ENCODE results near the gene ABHD15. TPM values are rescaled to one million over a fixed set of nuclear protein-coding genes. Genes with fewer than 3 reads are reported as not detected.
A peak's percentile ranks its signal among the peaks of the same experiment; 100 is the strongest.

ABHD15 gene
- total RNA-seq, 1 experiment from 2014 or later = 12.9 TPM

DNA sequence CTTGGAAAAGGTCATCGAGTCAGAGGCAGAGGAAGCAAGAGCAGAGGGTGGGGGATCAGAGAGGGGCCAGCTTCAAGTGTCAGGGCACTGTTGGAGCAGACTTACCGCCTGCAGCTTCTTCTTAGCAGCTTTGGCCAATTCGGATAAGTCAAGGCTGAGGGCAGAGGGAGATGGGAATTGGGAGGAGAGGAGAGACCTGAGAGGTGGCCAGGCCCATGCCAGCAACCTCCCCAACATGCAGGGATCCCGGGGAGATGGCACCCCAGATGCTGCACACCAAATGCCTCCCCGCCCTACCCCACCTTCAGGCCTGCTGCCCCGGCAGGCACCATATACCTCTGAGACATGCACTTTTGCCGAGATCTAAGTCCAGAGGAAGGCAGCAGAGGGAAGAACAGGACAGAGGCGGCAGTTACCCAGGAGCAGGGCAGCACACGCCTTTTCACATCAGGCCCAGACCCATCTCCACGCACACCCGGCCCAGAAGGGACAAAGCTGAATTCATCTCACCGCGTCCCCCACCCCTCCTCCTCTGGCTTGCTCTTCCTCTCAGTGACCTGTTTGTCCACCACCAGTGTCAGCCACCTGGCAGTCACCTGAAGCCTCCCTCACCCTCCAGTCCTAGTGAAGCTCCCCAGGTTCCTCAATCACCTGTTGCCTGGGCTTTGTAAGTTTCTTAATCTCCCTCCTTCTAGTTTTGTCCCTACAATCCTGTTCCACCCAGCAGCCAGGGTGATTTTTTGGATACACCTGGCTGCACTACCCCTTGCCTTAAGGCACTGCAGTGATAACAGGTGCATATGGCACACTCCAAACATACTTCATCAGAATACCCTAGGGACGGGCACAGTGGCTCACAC is 12.0 kb upstream of the ABHD15 start:
- Histone ChIP-seq H3K4me2 (no peak overlapping the region), H3K79me2 (ENCODE audit: low read depth) (no peaks in the 10 kb centered on the region), H3K36me3 (ENCODE audit: low read depth) (no peaks in the 10 kb centered on the region), H2AFZ (no peak overlapping the region), H3K27ac (no peak overlapping the region), H3K4me3 (no peak overlapping the region), H3K4me1 (replicated peaks; ENCODE audit: insufficient read depth) (no peaks in the 10 kb centered on the region), H3K9me3 (ENCODE audit: insufficient read depth, low read depth) (no peaks in the 10 kb centered on the region), H4K20me1 (ENCODE audit: insufficient read depth) (0 out of 2 replicates have a peak, but pooled peaks cover 3% of the 10 kb centered on the region), H3K9me2 (ENCODE audit: insufficient read depth) (no peaks in the 10 kb centered on the region), H3K27me3 (ENCODE audit: insufficient read depth, low read depth) (no peaks in the 10 kb centered on the region), H3F3A (ENCODE audit: insufficient read depth, low read depth) (no peaks in the 10 kb centered on the region)
- no peak for DNase-seq
- no TSS peak for BruUV-seq (replicated peaks)
- ChIA-PET POLR2A (ENCODE audit: unreplicated experiment) (no interaction called here), CTCF (interaction anchor here (0.6 kb wide), 1 partner anchor 518 kb away, joined by 3 read pairs; no protein-coding TSS in a partner anchor)
- intact Hi-C loops (cut with micrococcal nuclease; ENCODE audit: unreplicated experiment) = no loop called here
- no peak for TF ChIP-seq EZH2 (IDR thresholded peaks at IDR 0.05; ENCODE audit: low read depth)

DNA sequence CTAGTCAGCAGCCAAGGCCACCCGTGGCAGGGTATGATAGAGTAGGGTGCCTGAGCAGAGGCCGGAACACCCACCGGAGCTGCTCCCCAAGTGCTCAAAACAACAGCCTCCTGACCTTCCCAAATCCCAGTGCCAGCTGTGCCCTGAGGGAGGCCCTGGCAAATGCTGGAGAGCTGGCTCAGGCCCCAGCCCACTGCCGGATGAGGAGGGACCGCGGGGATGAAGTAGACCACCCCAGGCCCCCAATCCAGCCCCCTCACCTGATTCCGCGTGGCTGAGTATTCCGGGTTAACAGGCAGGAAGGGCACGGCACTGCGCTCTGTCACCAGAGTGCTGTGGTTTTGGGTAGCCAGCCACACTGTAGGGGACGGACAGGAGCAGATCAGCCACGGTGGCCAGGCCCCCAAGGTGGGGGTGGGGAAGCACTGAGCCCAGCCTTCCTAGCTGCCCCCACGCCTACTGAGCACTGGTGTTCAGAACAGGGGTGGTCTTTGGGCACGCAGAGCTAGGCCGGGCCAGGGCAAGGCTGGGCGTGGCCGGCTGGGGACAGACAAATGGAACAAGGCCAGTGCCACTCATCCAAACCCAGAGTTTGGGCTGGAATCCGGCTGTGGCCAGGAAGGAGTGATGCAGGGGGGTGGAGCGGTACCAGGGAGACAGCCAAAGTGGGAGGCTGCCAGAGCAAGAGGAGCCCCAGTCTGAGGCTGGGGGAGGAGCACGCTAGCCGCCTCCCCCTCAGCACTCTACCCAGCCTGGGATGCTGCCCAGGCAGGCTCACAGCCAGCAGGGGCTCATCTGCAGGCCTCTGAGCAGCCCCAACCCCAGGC is 10.8 kb upstream of the ABHD15 start:
- Histone ChIP-seq H3K27me3 (ENCODE audit: insufficient read depth, low read depth) (no peaks in the 10 kb centered on the region), H3K36me3 (ENCODE audit: low read depth) (no peaks in the 10 kb centered on the region), H3K79me2 (ENCODE audit: low read depth) (no peaks in the 10 kb centered on the region), H3K27ac (no peak overlapping the region), H3K4me3 (no peak overlapping the region), H3F3A (ENCODE audit: insufficient read depth, low read depth) (no peaks in the 10 kb centered on the region), H3K4me2 (no peak overlapping the region), H3K9me3 (ENCODE audit: insufficient read depth, low read depth) (no peaks in the 10 kb centered on the region), H2AFZ (no peak overlapping the region), H3K9me2 (ENCODE audit: insufficient read depth) (no peaks in the 10 kb centered on the region), H4K20me1 (ENCODE audit: insufficient read depth) (0 out of 2 replicates have a peak, but pooled peaks cover 3% of the 10 kb centered on the region), H3K4me1 (replicated peaks; ENCODE audit: insufficient read depth) (no peaks in the 10 kb centered on the region)
- BruUV-seq (replicated peaks) = no TSS peak
- POLR2A ChIA-PET (ENCODE audit: unreplicated experiment) = no interaction called here
- CTCF ChIA-PET = no interaction called here
- DNase-seq = peak in 1 of 2 experiments; percentile 24
- intact Hi-C loops (cut with micrococcal nuclease; ENCODE audit: unreplicated experiment) = no loop called here
- TF ChIP-seq EZH2 (IDR thresholded peaks at IDR 0.05; ENCODE audit: low read depth) = no peak
- TF ChIP-seq, protein P1, sequence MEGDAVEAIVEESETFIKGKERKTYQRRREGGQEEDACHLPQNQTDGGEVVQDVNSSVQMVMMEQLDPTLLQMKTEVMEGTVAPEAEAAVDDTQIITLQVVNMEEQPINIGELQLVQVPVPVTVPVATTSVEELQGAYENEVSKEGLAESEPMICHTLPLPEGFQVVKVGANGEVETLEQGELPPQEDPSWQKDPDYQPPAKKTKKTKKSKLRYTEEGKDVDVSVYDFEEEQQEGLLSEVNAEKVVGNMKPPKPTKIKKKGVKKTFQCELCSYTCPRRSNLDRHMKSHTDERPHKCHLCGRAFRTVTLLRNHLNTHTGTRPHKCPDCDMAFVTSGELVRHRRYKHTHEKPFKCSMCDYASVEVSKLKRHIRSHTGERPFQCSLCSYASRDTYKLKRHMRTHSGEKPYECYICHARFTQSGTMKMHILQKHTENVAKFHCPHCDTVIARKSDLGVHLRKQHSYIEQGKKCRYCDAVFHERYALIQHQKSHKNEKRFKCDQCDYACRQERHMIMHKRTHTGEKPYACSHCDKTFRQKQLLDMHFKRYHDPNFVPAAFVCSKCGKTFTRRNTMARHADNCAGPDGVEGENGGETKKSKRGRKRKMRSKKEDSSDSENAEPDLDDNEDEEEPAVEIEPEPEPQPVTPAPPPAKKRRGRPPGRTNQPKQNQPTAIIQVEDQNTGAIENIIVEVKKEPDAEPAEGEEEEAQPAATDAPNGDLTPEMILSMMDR (conservative IDR thresholded peaks at IDR 0.05) = no peak

DNA sequence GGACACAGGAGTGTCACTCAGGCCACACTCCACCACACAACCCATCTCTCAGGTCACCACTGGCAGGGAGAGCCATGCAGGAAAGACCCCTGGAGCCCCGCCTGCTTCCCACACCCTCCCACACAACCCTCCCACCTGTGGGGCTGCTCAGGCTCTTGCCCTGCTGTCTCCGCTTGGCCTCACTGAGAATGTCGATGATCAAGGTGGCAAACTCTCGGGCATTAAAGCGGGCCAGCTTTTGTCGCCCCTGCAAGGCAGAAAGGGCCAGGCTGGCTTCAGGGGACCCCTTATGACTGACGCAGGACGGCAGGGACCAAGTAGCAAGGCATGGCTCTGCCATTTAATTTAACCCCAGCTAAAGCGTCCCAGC is 10.1 kb upstream of the ABHD15 start:
- BruUV-seq (replicated peaks) = no TSS peak
- Histone ChIP-seq H4K20me1 (ENCODE audit: insufficient read depth) (0 out of 2 replicates have a peak, but pooled peaks cover under 1% of the 10 kb centered on the region), H3K4me1 (replicated peaks; ENCODE audit: insufficient read depth) (no peaks in the 10 kb centered on the region), H3K4me3 (no peak overlapping the region), H3K36me3 (ENCODE audit: low read depth) (no peaks in the 10 kb centered on the region), H3F3A (ENCODE audit: insufficient read depth, low read depth) (no peaks in the 10 kb centered on the region), H2AFZ (no peak overlapping the region), H3K79me2 (ENCODE audit: low read depth) (no peaks in the 10 kb centered on the region), H3K9me2 (ENCODE audit: insufficient read depth) (no peaks in the 10 kb centered on the region), H3K9me3 (ENCODE audit: insufficient read depth, low read depth) (no peaks in the 10 kb centered on the region), H3K27ac (no peak overlapping the region), H3K4me2 (no peak overlapping the region), H3K27me3 (ENCODE audit: insufficient read depth, low read depth) (no peaks in the 10 kb centered on the region)
- no peak for DNase-seq
- TF ChIP-seq, protein P1 (conservative IDR thresholded peaks at IDR 0.05) = no peak
- TF ChIP-seq EZH2 (IDR thresholded peaks at IDR 0.05; ENCODE audit: low read depth) = no peak
- intact Hi-C loops (cut with micrococcal nuclease; ENCODE audit: unreplicated experiment) = no loop called here
- ChIA-PET CTCF (no interaction called here), POLR2A (ENCODE audit: unreplicated experiment) (no interaction called here)

All from PC-9 (cell line).